AML-193 (cell line): ENCODE measurements around the gene RGL3.
A peak's percentile ranks its signal among the peaks of the same experiment; 100 is the strongest.
"Not testable (repeated sequence)": the region's sequence is repeated elsewhere in the genome, so short reads cannot be mapped to it uniquely, and the experiment has no call there.

Source experiments
- DNase-seq, 2 experiments: peaks; one replicate each; lab custom pipeline; 2025; lab: John Stamatoyannopoulos, UW

The RGL3 gene

DNA sequence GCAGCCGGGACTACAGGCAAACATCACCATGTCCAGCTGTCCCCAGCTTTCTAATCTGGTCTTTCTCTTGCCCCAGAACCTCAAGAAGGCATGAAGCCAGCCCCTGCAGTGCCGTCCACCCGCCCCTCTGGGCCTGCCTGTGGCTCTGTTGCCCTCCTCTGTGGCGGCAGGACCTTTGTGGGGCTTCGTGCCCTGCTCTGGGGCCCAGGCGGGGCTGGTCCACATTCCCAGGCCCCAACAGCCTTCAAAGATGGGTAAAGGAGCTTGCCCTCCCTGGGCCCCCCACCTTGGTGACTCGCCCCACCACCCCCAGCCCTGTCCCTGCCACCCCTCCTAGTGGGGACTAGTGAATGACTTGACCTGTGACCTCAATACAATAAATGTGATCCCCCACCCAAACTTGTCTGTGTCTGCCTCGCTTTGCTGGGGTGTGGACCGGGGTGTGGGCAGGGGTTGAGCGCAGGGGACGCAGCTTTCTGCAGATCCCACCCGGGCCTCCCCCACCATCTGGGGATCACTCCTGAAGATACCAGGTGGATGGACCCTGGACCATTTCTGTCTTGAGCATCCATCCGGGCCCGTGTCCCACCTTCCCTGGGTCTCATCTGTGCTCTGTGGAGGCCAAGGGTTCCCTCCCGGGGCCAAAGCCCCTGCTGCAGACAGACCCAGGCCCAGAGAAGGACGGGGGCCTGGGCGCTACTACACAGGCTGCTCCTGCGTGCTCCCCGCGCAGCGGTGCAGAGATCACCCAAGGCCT is 31.6 kb upstream of the RGL3 start:
- DNase-seq: no peak

DNA sequence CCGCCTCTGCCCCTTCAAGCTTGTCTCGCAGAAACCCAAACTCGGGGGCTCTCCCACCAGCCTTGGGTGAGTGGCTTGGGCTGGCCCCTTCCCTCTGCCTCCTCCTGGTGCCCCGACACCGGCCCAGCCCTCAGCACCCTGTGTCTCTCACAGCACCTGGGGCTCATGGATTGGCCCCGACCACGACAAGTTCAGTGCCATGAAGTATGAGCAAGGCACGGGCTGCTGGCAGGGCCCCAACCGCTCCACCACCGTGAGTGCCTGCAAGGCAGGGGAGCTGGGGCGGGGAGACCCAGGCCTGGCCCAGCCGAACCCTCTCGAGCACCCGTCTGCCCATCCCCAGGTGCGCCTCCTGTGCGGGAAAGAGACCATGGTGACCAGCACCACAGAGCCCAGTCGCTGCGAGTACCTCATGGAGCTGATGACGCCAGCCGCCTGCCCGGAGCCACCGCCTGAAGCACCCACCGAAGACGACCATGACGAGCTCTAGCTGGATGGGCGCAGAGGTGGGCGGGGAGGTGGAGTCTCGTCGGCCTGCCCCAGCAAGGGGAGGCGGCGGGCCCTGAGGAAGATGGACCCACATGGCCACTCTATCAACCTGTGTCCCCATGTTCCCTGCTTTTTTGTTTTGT is 29.9 kb upstream of the RGL3 start:
- no peak for DNase-seq

DNA sequence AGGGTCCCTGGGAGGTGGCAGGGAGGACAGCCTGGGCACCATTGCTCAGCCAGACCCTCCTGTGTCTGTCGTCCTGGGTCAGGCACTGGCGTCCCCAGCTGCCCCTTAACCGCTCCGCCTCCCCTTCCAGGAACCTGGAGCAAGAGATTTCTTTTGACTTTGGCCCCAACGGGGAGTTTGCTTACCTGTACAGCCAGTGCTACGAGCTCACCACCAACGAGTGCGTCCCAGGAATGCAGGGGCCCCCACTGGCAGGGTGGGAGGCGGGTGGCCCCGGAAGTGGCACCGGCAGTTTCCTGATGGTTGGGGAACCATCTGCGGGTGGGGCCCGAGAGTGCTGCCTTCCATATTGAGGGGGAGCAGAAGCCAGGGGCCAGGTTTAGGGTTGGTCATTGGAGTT is 29.3 kb upstream of the RGL3 start:
- DNase-seq: no peak

DNA sequence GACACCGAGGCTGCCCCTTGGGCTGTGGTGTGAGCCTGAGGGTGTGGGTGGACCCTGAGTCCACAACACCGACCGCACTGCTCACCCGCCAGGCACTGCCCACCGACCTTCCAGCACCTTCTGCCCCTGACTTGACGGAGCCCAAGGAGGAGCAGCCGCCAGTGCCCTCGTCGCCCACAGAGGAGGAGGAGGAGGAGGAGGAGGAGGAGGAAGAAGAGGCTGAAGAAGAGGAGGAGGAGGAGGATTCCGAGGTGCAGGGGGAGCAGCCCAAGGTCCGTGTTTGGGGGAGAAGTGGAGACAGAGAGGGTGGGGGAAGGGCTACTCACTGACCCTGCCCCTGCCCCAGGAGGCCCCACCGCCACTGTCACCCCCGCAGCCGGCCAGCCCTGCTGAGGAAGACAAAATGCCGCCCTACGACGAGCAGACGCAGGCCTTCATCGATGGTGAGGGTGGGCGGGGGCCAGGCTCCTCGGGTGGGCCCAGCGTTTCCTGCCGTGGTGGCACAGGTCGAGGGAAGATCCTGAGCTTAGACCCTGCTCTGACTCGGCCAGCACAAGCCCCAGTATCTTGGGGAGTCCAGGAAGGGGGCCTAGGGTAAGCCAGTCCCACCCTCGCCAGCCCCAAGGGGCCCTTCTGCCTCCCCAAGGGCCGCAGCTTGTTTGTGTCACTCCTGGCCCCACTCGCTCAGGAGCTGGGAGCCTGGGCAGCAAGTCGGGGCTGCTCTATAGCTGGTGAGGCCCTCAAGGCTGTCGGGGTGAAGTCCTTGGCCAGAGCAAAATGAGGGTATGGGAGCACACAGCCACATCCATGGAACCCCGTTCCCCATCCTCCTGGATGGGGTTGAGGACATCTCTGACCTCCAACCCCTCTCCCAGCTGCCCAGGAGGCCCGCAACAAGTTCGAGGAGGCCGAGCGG is 28.5 kb upstream of the RGL3 start:
- DNase-seq: no peak

DNA sequence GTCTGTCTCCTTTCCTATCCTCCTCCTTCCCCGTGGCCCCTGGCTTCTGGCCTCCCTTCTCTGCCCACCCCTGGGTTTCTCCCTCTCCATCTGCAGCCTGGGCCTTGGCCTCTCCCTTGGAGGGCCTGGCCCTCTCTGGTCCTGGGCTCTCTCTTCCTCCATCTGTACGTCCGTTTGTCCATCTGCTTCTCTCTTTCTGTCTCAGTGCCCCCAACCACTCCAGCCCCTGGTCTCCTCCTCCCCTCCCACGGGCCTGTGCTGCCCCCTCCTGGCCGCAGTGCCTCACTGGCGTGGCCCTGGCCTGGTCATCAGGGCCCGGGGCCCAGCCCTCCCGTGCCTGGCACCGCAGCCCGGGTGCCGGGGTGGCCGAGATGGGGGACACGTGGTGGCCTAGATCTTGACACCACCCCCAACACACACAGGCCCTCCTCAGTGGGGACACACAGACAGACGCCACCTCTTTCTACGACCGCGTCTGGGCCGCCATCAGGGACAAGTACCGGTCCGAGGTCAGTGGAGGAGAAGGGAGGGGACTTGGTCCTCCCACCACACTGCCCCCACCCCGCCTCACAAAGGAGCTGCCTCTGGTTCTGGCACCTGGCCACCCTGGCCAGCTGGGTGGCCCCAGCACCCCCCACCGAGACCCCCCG is 27.7 kb upstream of the RGL3 start:
- DNase-seq: peak; percentile 11 to 17

DNA sequence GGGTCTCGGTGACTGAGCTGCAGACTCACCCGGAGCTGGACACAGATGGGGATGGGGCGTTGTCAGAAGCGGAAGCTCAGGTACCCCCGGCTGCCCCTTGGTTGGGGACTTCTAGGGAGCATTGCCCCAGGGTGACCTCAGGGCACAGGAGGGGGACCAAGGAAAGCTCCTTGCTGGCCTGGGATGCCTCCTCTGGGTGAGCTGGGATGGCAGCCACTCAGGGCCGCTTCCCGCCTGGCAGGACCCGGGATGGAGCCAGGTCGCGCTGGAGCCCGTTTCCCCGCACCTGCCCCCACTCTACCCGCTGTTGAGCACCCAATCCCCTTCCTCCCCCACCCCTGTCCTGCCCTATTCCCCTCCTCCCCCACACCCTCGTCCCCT is 27.1 kb upstream of the RGL3 start:
- DNase-seq: no peak

DNA sequence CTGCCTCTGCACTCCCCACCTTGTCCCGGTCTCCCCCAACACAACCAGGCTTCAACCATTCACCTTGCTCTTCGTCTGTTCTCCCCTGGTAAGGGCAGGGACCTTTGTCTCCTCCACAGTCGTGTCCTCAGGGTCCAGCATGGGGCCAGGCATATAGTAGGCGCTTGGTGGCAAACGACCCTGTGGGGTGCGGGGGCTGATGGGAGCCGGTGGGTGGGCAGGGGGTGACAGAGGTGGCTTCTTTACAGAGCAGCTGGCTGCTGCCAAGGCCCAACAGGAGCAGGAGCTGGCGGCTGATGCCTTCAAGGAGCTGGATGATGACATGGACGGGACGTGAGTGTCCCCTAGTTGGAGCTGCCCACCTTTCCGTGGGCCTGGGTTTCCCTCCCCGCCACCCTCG is 26.0 kb upstream of the RGL3 start:
- no peak for DNase-seq

DNA sequence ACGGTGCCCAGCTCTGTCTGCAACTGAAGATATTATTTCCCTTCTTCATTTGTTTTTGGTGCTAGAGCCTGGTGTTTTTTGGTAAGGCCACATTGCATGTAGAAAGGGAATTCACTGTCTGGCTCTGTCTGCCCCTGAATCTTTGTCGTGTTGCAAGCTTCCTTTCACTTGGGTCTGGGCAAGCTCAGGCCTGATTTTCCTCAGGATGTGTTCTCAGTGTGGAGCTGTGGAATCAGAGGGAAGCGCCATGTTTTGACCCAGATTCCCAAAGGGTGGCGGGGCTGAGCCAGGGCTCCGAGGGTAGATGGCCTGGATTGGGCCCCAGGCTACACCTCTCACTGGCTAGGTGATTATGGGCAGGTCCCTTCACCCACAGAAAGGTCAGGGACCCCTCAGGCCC is 24.9 kb upstream of the RGL3 start:
- DNase-seq: no peak

DNA sequence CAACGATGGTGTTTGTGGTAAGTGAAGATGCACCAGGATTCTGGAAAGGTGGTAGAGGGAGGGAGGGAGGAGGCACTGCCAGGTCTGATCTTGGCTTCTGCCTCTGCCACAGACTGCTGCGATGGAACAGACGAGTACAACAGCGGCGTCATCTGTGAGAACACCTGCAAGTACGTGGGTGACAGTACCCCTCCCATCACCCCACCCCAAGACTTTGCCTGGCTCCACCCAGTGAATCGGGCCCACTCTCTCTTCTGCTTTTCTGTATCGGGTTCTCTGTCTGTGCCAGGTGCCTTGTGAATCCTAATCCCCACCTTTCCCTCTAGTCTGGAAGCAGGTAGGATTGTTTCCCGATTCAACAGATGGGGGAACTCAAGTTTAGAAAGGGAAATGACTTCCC is 18.8 kb upstream of the RGL3 start:
- DNase-seq: no peak

DNA sequence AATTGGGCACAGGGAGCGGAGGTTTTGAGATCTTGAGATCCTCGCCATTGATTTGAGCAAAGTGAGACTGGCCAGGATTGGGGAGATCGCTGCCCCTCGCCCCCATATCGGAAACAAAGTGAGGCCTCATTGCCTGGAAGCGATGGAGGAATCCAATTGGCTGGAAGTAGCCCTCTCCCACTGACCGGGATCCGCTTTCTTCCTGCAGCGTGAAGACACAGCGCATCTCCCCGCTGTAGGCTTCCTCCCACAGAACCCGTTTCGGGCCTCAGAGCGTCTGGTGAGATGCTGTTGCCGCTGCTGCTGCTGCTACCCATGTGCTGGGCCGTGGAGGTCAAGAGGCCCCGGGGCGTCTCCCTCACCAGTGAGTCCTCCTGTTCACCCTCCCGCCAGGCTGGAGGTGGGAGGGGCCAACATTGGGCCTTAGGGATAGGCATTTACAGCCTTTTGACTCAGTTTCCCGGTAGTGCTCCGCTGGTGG is 16.8 kb upstream of the RGL3 start:
- peak in 1 of 2 experiments; percentile 31 for DNase-seq

DNA sequence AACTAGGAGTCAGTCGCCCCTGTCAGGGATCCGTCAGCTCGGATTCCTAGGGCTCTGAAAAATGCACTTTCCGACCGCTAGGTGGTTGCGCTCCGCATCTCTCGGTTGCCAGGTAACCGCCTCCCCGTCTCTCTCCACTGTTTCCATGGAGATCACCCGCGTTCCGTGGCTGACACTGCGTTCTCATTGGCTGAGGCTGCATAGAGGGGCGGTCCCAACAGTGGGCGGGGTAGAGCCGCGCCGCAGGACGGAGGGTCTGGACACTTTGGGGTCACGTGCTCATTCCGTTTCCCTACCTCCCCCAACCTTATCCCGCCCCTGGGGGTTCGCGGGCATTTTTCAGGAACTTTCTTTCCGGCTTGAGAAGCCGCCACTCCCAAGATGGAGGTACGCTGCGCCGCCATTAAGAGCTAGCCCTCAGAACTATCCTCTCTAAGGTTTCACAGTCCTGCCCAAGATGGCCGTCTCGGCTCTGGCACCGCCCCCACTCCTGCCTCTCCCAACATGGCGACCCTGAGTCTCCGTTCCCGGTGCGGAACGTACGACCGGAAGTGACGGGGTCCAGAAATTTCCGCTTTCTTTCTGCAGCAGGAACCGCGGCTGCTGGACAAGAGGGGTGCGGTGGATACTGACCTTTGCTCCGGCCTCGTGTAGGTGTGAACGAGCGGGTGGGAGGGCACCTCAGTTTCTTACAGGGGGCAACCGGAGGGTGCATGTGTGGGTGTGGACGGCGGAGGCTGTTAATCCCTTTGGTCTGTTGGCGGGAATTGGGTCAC is 16.1 kb upstream of the RGL3 start, which contains the start of the genes ODAD3 and PRKCSH:
ODAD3 (minus strand) TSS at position 65 of the 776 bp plus-strand sequence. CDS start 105 bp downstream, outside the sequence.
PRKCSH (plus strand) TSS at position 579 of the 776 bp plus-strand sequence. CDS start 483 bp downstream, outside the sequence.
- DNase-seq: peak; percentile 99

DNA sequence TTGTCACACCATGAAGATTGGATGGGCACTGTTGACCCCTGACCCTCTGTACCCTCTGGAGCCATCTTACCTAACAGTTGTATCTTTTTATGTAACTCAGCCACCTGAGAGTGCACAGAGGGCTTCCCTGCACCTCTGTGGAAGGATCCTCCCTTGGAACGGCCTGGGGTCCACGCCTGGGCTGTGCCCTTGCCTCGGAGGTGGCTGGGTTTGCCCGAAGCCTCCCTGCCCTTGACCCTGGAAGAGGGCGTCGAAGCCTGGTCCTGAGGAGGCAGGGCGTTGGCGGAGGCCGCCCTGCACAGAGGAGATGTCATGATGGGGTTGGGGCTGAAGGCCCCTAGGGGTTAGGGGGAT is 15.6 kb upstream of the RGL3 start:
- DNase-seq: no peak

DNA sequence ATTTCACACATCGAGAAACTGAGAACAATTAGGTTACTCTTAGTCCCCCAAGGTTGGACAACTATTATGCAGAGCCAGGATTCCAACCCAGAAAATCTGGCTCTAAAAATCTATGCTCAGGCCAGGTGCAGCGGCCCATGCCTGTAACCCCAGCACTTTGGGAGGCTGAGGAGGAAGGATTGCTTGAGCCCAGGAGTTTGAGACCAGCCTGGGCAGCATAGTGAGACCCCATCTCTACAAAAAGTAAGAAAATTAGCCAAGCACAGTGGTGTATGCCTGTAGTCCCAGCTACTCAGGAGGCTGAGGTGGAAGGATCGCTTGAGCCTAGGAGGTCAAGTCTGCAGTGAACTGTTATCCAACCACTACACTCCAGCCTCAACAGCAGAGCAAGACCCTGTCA is 14.4 kb upstream of the RGL3 start:
- not testable (repeated sequence) for DNase-seq

DNA sequence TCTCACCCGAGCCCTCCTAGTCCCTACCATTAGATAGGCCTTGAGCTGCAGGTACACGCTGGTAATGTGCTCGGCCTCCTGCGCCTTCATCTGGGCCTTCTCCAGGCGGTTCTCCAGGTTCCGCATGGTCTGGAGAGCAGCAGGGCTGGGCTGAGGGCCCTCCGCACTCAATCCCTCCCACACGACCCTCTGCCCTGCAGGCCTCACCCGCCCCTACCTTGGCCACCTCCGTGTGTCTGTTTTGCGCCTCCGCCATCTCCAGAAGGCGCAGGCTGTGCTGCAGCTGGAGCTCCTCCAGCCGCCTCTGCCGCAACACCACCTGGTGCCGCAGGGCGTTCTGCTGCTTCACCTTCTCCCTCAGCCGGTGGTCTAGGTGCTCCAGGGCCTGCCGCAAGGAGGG is 7.5 kb upstream of the RGL3 start:
- DNase-seq: no peak

DNA sequence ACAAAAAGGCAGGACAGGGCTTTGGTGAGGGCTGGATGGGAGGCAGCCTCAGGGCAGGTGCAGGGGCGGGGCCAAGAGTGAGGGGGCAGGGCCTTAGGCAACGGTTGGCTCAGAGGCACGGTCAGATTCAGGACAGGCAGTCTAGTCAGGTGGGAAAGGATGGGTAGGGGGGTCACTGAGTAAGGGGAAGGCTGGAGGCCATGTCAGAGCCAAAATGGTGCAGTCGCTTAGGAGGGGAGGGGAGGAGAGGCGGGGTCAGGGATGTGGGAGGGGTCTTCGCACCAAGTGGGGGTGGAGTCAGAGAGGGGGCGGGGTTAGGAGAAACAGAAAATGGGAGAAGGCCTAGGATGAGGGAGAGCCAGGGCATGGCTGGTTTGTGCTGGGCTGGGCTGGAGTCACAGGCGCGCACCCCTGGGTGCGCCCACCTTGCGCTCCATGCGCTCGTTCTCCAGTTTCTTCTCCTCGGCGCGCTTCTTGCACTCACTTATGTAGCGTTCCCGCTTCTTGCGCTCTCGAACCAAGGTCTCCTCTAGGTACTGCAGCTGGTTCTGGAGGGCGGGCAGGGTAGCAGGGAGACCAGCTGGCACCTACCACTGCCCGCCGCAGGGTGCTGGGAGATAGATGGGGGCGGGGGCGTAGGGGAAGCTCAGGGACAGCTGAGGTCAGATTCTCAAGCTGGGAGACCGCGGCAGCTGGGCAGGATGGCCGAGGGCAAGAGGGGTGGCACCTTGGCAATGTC is 6.8 kb upstream of the RGL3 start:
- DNase-seq: no peak

DNA sequence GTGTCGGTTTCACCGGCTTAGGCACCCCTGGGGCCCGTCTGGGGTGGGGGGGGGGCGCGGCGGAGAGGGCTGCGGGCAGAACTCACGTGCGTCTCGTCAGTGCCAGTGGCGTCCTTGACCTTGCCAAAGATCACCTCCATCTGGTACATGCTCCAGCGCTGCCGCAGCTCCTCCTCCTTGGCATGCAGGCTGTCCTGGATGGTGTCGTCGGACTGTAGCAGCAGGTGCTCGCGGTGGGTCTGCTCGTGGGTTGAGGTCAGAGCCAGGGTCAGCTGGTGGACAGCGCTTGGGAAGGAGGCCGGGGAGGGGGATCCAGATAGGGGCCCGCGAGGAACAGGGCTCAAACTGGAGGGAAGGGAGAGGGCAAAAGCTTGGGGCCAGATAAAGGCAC is 4.7 kb upstream of the RGL3 start:
- DNase-seq: no peak

DNA sequence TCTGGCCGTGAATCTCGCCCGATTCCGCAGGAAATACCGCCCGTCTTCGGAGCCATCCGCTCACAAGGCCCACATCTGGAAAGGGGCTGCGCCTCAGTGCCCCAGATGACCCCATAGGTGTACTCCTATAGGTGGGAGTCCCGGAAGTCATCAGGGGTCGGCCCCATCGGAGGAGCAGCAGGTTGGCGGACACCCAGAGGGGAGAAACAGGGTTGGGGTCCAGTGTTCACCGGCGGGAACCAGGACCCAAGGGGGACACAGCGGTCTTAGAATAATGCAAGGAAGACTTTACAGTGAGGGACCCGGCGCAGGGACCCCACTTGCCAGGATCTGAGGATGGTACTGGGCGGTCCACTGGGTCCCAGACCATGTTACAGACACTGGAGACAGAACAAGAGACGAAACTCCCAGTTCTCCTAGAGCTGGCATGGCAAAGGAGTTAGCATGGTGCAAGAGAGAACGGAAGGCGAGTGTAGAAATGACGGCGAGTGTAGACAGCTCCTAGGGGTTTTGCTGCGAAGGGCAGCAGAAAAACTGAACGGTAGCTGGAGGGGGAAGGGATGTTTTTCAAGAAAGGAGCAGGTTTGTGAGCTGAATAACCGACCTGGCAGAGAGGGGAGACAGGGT is 4.2 kb upstream of the RGL3 start:
- DNase-seq: no peak

DNA sequence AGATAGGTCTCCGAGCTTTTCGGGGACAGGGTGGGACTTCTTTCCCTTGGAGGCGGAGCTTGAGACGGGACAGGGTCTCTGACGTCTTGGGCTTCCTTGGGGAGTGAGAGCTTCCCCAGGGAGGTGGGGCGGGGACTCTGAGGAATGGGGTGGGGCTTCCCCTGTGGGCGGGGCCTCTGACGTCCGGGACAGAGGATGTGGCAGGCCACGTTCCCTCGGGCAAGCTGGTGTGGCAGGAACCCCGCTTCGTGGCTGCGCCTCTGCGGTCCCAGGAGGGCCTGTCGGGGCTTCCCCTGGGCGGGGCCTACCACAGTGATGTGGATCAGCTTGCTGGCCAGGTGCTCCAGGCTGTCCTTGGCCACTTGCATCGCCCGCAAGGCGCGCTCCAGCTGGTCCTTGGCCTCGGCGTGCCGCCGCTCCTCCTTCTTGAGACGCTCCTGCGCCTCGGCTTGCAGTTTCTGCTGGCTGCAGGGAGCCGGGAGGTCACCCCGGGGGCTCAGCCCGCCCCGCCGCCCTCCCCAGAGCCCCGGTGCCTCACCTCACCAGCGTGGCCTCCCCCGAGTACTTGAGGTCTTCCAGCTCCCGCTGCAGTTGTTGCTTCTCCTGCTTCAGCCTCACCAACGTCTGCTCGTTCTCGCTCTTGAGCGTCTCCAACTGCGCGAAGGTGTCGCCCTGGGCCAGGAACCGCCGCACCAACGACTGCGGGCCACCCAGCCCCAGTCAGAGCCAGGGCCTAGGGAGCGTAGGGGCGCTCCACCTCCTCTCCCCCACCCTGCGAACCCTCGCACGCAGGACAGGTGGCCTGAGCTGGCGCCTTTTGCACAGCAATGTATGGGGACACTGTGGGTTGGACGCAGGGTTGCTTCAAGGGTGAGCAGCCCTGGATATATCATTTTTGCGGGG is 3.3 kb upstream of the RGL3 start:
- DNase-seq: no peak
